SK-N-SH treated with all-trans-retinoic acid at 6 μM for 48 hours (cell line): Measurements from ENCODE around the gene CTCFL.

Source experiments
- ATAC-seq: fragments of 200-7000 bp; cut with Tn5 transposase; 3 replicates; pipeline ENCODE4 v1.9.1; 2020; ENCODE audit warnings: mild to moderate bottlenecking, moderate library complexity
- ARNTL ChIP-seq: fragments of 450-650 bp; formaldehyde crosslinking; IDR thresholded peaks from 2 replicates; pipeline ENCODE4 v1.5.0; 2020; ENCODE audit warnings: low read depth, mild to moderate bottlenecking, moderate library complexity, borderline replicate concordance
- BACH2 ChIP-seq: fragments of 250-450 bp; sonication (Bioruptor Pico); IDR thresholded peaks from 2 replicates; pipeline ENCODE4 v1.9.0; 2021; ENCODE audit warnings: mild to moderate bottlenecking, borderline replicate concordance
- CREB5 ChIP-seq: fragments of 250-450 bp; sonication (Bioruptor Pico); IDR thresholded peaks from 2 replicates; pipeline ENCODE4 v1.5.1; 2020; ENCODE audit warnings: low read depth, mild to moderate bottlenecking, moderate library complexity
- CSDC2 ChIP-seq: fragments of 250-450 bp; sonication (Bioruptor Pico); IDR thresholded peaks from 2 replicates; pipeline ENCODE4 v1.5.0; 2020; ENCODE audit warnings: mild to moderate bottlenecking, moderate library complexity
- ESRRG ChIP-seq: fragments of 250-450 bp; sonication (Bioruptor Pico); IDR thresholded peaks from 2 replicates; pipeline ENCODE4 v1.6.1; 2021; ENCODE audit warnings: mild to moderate bottlenecking
- GLIS3 ChIP-seq: fragments of 250-450 bp; sonication (Bioruptor Pico); IDR thresholded peaks from 2 replicates; pipeline ENCODE4 v1.5.0; 2020; ENCODE audit warnings: mild to moderate bottlenecking, moderate library complexity
- ISL1 ChIP-seq: fragments of 250-450 bp; sonication (Bioruptor Pico); IDR thresholded peaks from 2 replicates; pipeline ENCODE4 v2.1.2; 2022; ENCODE audit warnings: mild to moderate bottlenecking, moderate library complexity
- OSR1 ChIP-seq: fragments of 250-450 bp; sonication (Bioruptor Pico); IDR thresholded peaks from 2 replicates; pipeline ENCODE4 v1.8.0; 2022; ENCODE audit warnings: moderate library complexity, mild to moderate bottlenecking, inconsistent platforms
- RARB ChIP-seq: fragments of 250-450 bp; sonication (Bioruptor Pico); IDR thresholded peaks from 2 replicates; pipeline ENCODE4 v1.8.0; 2021; ENCODE audit warnings: mild to moderate bottlenecking, moderate library complexity
- SNAI2 ChIP-seq: fragments of 250-450 bp; sonication (Bioruptor Pico); IDR thresholded peaks from 2 replicates; pipeline ENCODE4 v1.5.0; 2020; ENCODE audit warnings: mild to moderate bottlenecking, moderate library complexity
- TCF4 ChIP-seq: fragments of 250-450 bp; sonication (Bioruptor Pico); IDR thresholded peaks from 2 replicates; pipeline ENCODE4 v1.8.0; 2021; ENCODE audit warnings: mild to moderate bottlenecking, moderate library complexity, borderline replicate concordance
- TOX ChIP-seq: fragments of 250-450 bp; sonication (Bioruptor Pico); IDR thresholded peaks from 2 replicates; pipeline ENCODE4 v1.8.0; 2021; ENCODE audit warnings: mild to moderate bottlenecking, moderate library complexity, borderline replicate concordance
- ZC3H10 ChIP-seq: fragments of 250-450 bp; sonication (Bioruptor Pico); IDR thresholded peaks from 2 replicates; pipeline ENCODE4 v1.5.1; 2021; ENCODE audit warnings: mild to moderate bottlenecking, moderate library complexity
- ZFP3 ChIP-seq: fragments of 250-450 bp; sonication (Bioruptor Pico); IDR thresholded peaks from 2 replicates; pipeline ENCODE4 v1.5.0; 2020; ENCODE audit warnings: mild to moderate bottlenecking, moderate library complexity
- ZNF565 ChIP-seq: fragments of 450-650 bp; formaldehyde crosslinking; conservative IDR thresholded peaks from 2 replicates; pipeline ENCODE4 v1.5.0; 2020; ENCODE audit warnings: low read depth, mild to moderate bottlenecking, moderate library complexity
- ZNF70 ChIP-seq: fragments of 450-650 bp; formaldehyde crosslinking; IDR thresholded peaks from 2 replicates; pipeline ENCODE4 v1.5.0; 2020; ENCODE audit warnings: mild to moderate bottlenecking, moderate library complexity
- ZNF8 ChIP-seq: fragments of 450-650 bp; formaldehyde crosslinking; IDR thresholded peaks from 2 replicates; pipeline ENCODE4 v1.5.0; 2020; ENCODE audit warnings: mild to moderate bottlenecking, moderate library complexity
- TF ChIP-seq, protein P1 (sequence below): fragments of 250-450 bp; sonication (Bioruptor Pico); IDR thresholded peaks from 2 replicates; pipeline ENCODE4 v1.5.0; 2020; ENCODE audit warnings: mild to moderate bottlenecking, moderate library complexity
- TF ChIP-seq, protein P2 (sequence below): fragments of 250-450 bp; sonication (Bioruptor Pico); IDR thresholded peaks from 2 replicates; pipeline ENCODE4 v1.5.1; 2021; ENCODE audit warnings: mild to moderate bottlenecking, moderate library complexity
- TF ChIP-seq, protein P3 (sequence below): fragments of 250-450 bp; sonication (Bioruptor Pico); IDR thresholded peaks from 2 replicates; pipeline ENCODE4 v1.8.0; 2021; ENCODE audit warnings: low read depth, mild to moderate bottlenecking, moderate library complexity, borderline replicate concordance

The CTCFL gene

GRCh38 chr20:57557926-57558613, 33.1 kb upstream of the CTCFL start:
- no peak for ATAC-seq
- TF ChIP-seq OSR1 (CRISPR knock-in tag): no peak
- no peak for TF ChIP-seq CREB5 (CRISPR knock-in tag)
- TF ChIP-seq, protein P1, sequence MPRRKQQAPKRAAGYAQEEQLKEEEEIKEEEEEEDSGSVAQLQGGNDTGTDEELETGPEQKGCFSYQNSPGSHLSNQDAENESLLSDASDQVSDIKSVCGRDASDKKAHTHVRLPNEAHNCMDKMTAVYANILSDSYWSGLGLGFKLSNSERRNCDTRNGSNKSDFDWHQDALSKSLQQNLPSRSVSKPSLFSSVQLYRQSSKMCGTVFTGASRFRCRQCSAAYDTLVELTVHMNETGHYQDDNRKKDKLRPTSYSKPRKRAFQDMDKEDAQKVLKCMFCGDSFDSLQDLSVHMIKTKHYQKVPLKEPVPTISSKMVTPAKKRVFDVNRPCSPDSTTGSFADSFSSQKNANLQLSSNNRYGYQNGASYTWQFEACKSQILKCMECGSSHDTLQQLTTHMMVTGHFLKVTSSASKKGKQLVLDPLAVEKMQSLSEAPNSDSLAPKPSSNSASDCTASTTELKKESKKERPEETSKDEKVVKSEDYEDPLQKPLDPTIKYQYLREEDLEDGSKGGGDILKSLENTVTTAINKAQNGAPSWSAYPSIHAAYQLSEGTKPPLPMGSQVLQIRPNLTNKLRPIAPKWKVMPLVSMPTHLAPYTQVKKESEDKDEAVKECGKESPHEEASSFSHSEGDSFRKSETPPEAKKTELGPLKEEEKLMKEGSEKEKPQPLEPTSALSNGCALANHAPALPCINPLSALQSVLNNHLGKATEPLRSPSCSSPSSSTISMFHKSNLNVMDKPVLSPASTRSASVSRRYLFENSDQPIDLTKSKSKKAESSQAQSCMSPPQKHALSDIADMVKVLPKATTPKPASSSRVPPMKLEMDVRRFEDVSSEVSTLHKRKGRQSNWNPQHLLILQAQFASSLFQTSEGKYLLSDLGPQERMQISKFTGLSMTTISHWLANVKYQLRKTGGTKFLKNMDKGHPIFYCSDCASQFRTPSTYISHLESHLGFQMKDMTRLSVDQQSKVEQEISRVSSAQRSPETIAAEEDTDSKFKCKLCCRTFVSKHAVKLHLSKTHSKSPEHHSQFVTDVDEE (CRISPR knock-in tag): no peak

GRCh38 chr20:57556980-57557274, 32.0 kb upstream of the CTCFL start:
- TF ChIP-seq BACH2: no peak
- no peak for TF ChIP-seq ZNF70 (CRISPR knock-in tag)
- TF ChIP-seq ZFP3 (CRISPR knock-in tag): no peak
- no peak for TF ChIP-seq ZC3H10 (CRISPR knock-in tag)
- TF ChIP-seq ARNTL (CRISPR knock-in tag): no peak
- no peak for TF ChIP-seq CREB5 (CRISPR knock-in tag)
- no peak for TF ChIP-seq RARB (CRISPR knock-in tag)
- no peak for TF ChIP-seq CSDC2 (CRISPR knock-in tag)
- no peak for ATAC-seq

DNA sequence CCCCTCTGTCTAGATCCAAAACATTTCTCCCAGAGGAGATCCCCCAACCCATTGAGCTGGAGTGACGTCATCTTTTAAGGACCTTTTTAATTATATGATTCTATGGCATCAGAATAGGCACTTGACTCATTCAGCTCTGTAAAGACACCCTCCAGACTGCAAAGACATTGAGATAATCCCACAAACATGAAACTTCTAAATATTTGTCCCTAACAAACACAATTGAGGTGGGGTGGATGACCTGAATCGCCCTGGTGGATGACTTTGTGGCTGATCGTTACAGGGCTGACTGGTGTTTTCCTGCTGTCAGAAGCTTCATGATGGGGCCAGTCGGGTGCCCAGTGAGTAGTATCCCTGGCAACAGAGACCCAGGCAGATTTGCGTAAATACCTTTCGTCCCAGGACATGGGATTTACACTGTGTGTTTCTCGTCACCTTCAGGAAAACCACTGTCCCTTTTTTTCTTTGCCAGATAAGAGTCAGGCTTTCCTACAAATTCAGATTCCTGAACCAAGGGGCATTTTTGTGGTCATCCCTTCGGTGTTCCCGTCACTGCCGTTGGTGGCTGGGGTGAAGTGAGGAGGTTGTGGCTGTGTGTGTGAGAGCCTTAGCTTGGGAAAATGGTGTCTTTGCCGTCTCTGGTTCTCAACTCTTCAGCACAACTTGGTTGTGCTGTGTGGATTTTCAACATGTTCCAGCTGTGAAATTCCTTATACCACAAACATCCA, 30.7 kb upstream of the CTCFL start:
- no peak for ATAC-seq
- TF ChIP-seq ZNF565 (CRISPR knock-in tag): no peak

- TF ChIP-seq TOX (CRISPR knock-in tag): no peak
- TF ChIP-seq, protein P2, sequence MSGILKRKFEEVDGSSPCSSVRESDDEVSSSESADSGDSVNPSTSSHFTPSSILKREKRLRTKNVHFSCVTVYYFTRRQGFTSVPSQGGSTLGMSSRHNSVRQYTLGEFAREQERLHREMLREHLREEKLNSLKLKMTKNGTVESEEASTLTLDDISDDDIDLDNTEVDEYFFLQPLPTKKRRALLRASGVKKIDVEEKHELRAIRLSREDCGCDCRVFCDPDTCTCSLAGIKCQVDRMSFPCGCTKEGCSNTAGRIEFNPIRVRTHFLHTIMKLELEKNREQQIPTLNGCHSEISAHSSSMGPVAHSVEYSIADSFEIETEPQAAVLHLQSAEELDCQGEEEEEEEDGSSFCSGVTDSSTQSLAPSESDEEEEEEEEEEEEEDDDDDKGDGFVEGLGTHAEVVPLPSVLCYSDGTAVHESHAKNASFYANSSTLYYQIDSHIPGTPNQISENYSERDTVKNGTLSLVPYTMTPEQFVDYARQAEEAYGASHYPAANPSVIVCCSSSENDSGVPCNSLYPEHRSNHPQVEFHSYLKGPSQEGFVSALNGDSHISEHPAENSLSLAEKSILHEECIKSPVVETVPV (CRISPR knock-in tag): no peak
- no peak for TF ChIP-seq ZNF8 (CRISPR knock-in tag)
- no peak for TF ChIP-seq ZC3H10 (CRISPR knock-in tag)
- TF ChIP-seq RARB (CRISPR knock-in tag): no peak
- no peak for TF ChIP-seq BACH2
- no peak for TF ChIP-seq ISL1 (CRISPR knock-in tag)
- no peak for TF ChIP-seq ESRRG (CRISPR knock-in tag)
- no peak for TF ChIP-seq CREB5 (CRISPR knock-in tag)
- no peak for TF ChIP-seq ZNF565 (CRISPR knock-in tag)
- TF ChIP-seq ARNTL (CRISPR knock-in tag): no peak
- no peak for TF ChIP-seq OSR1 (CRISPR knock-in tag)
- TF ChIP-seq, protein P3, sequence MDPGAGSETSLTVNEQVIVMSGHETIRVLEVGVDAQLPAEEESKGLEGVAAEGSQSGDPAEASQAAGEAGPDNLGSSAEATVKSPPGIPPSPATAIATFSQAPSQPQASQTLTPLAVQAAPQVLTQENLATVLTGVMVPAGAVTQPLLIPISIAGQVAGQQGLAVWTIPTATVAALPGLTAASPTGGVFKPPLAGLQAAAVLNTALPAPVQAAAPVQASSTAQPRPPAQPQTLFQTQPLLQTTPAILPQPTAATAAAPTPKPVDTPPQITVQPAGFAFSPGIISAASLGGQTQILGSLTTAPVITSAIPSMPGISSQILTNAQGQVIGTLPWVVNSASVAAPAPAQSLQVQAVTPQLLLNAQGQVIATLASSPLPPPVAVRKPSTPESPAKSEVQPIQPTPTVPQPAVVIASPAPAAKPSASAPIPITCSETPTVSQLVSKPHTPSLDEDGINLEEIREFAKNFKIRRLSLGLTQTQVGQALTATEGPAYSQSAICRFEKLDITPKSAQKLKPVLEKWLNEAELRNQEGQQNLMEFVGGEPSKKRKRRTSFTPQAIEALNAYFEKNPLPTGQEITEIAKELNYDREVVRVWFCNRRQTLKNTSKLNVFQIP (CRISPR knock-in tag): no peak
- no peak for TF ChIP-seq SNAI2 (CRISPR knock-in tag)
- TF ChIP-seq TCF4 (CRISPR knock-in tag): no peak
- no peak for TF ChIP-seq GLIS3 (CRISPR knock-in tag)
- TF ChIP-seq, protein P1 (CRISPR knock-in tag): no peak
These were observed 28.6 kb upstream of the CTCFL start for GRCh38 chr20:57553376-57554018.

More at GRCh38 chr20:57553376-57554018, 28.6 kb upstream of the CTCFL start:
- ATAC-seq: no peak
